H1 (cell line): ENCODE data around the gene MAPK11. TPM values are rescaled to one million over a fixed set of nuclear protein-coding genes. Genes with fewer than 3 reads are reported as not detected.

Experiments used
- CTCF ChIA-PET: fragments of 300-600 bp; sonication (Branson Sonifier 250); formaldehyde crosslinking; loops from one replicate; lab custom pipeline; 2021; ENCODE audit not compliant: partially characterized antibody; lab: Charles Lee
- POLR2A ChIA-PET: fragments of 300-600 bp; sonication (Branson Sonifier 250); formaldehyde crosslinking; loops from one replicate; lab custom pipeline; 2021; ENCODE audit warnings: inconsistent platforms; ENCODE audit not compliant: partially characterized antibody; lab: Charles Lee
- DNase-seq, 2 experiments: peaks; one replicate each; pipeline versions ENCODE4 v3.0.0 to v3.0.0-alpha.2; 2010 to 2022; ENCODE audit warnings: low spot score in 2 of 2, low read depth in 1 of 2, mixed read lengths in 1 of 2
- FAIRE-seq: peaks from 2 replicates; lab custom pipeline; 2011; peaks lifted over from hg19 to GRCh38; lab: Jason Lieb, UNC
- H2AFZ ChIP-seq: 2 replicates; pipeline ENCODE4 v1.8.1; 2012; ENCODE audit warnings: low read length, inconsistent platforms
- H2AK5ac ChIP-seq: 2 replicates; pipeline ENCODE4 v1.6.1; 2013; ENCODE audit warnings: low read depth, low read length
- H2BK120ac ChIP-seq: replicated peaks from 2 replicates; pipeline ENCODE3; 2013; ENCODE audit warnings: low read depth, low read length, inconsistent platforms
- H2BK12ac ChIP-seq: 2 replicates; pipeline ENCODE4 v1.6.1; 2013; ENCODE audit warnings: low read depth, low read length
- H2BK15ac ChIP-seq: 2 replicates; pipeline ENCODE4 v1.6.1; 2013; ENCODE audit warnings: low read length
- H2BK20ac ChIP-seq: 2 replicates; pipeline ENCODE4 v1.6.1; 2013; ENCODE audit warnings: low read length
- H2BK5ac ChIP-seq: 2 replicates; pipeline ENCODE4 v1.6.1; 2013; ENCODE audit warnings: low read depth, low read length
- H3K14ac ChIP-seq: 2 replicates; pipeline ENCODE4 v1.6.1; 2013; ENCODE audit warnings: inconsistent platforms; ENCODE audit not compliant: insufficient read length
- H3K18ac ChIP-seq: 2 replicates; pipeline ENCODE4 v1.6.1; 2013; ENCODE audit warnings: low read length; ENCODE audit errors: extremely low read depth
- H3K23ac ChIP-seq: 2 replicates; pipeline ENCODE4 v1.6.1; 2013; ENCODE audit warnings: inconsistent platforms; ENCODE audit not compliant: insufficient read length
- H3K23me2 ChIP-seq: 2 replicates; pipeline ENCODE4 v1.6.1; 2013; ENCODE audit warnings: low read depth, low read length
- H3K27ac ChIP-seq: 2 replicates; pipeline ENCODE4 v1.6.1; 2011; ENCODE audit warnings: low read depth, low read length, inconsistent platforms
- H3K27me3 ChIP-seq, 4 experiments: replicated peaks in 1 of 4; 1 replicate in 1 of 4; 2 replicates in 3 of 4; pipeline versions ENCODE4 v1.6.1 to v1.8.1; 2011 to 2013; ENCODE audit warnings: low read length in 3 of 4, mild to moderate bottlenecking in 3 of 4, inconsistent platforms in 2 of 4, mixed read lengths in 2 of 4, moderate library complexity in 1 of 4; ENCODE audit not compliant: control insufficient read depth in 3 of 4, insufficient read depth in 3 of 4; ENCODE audit errors: extremely low read depth in 1 of 4
- H3K36me3 ChIP-seq, 4 experiments: 2 replicates each; pipeline versions ENCODE4 v1.6.1 to v1.8.1; 2011 to 2013; ENCODE audit warnings: mild to moderate bottlenecking in 4 of 4, low read length in 3 of 4, moderate library complexity in 2 of 4, control low read depth in 1 of 4, inconsistent platforms in 1 of 4; ENCODE audit not compliant: insufficient read depth in 4 of 4, control insufficient read depth in 2 of 4
- H3K4ac ChIP-seq: replicated peaks from 2 replicates; pipeline ENCODE3; 2013; ENCODE audit warnings: low read length, low read depth, mixed read lengths, inconsistent platforms; ENCODE audit not compliant: insufficient read length
- H3K4me1 ChIP-seq, 4 experiments: replicated peaks in 1 of 4; 1 replicate in 1 of 4; 2 replicates in 3 of 4; pipeline versions ENCODE4 v1.6.1 to v1.8.1; 2011 to 2013; ENCODE audit warnings: low read length in 3 of 4, inconsistent platforms in 2 of 4, mixed read lengths in 1 of 4; ENCODE audit not compliant: insufficient read depth in 4 of 4, control insufficient read depth in 3 of 4
- H3K4me2 ChIP-seq, 2 experiments: 2 replicates each; pipeline versions ENCODE4 v1.6.1 to v1.8.1; 2011 to 2013; ENCODE audit warnings: low read depth in 2 of 2, low read length in 2 of 2, control low read depth in 1 of 2, inconsistent platforms in 1 of 2, mild to moderate bottlenecking in 1 of 2; ENCODE audit not compliant: insufficient read depth in 1 of 2
- H3K4me3 ChIP-seq, 4 experiments: fragments of 200-600, 300-600 bp in 1 of 4; sonication (generic), shearing (Covaris generic), sonication (Bioruptor Twin) in 1 of 4; 2 replicates each; pipeline versions ENCODE4 v1.5.1 to v1.8.1; 2011 to 2016; ENCODE audit warnings: low read length in 4 of 4, low read depth in 3 of 4, control low read depth in 2 of 4, inconsistent platforms in 2 of 4, mild to moderate bottlenecking in 2 of 4, mixed read lengths in 1 of 4, moderate library complexity in 1 of 4; ENCODE audit not compliant: insufficient read depth in 2 of 4; ENCODE audit errors: extremely low read depth in 1 of 4
- H3K56ac ChIP-seq: replicated peaks from 2 replicates; pipeline ENCODE3; 2013; ENCODE audit warnings: low read depth, mild to moderate bottlenecking, mixed read lengths, low read length, inconsistent platforms; ENCODE audit not compliant: insufficient read length
- H3K79me1 ChIP-seq: 2 replicates; pipeline ENCODE4 v1.6.1; 2013; ENCODE audit warnings: low read depth, low read length, control low read depth
- H3K79me2 ChIP-seq, 2 experiments: 2 replicates each; pipeline versions ENCODE4 v1.6.1 to v1.8.1; 2012 to 2013; ENCODE audit warnings: low read length in 2 of 2, mild to moderate bottlenecking in 2 of 2, inconsistent platforms in 1 of 2; ENCODE audit not compliant: insufficient read depth in 2 of 2, control insufficient read depth in 1 of 2
- H3K9ac ChIP-seq, 4 experiments: replicated peaks in 1 of 4; 1 replicate in 1 of 4; 2 replicates in 3 of 4; pipeline versions ENCODE4 v1.6.1 to v1.8.1; 2011 to 2013; ENCODE audit warnings: low read depth in 3 of 4, low read length in 3 of 4, control low read depth in 2 of 4, mild to moderate bottlenecking in 2 of 4, moderate library complexity in 2 of 4, inconsistent platforms in 1 of 4; ENCODE audit errors: extremely low read depth in 1 of 4
- H3K9me3 ChIP-seq, 2 experiments: 2 replicates each; pipeline versions ENCODE4 v1.6.1 to v1.8.1; 2012 to 2013; ENCODE audit warnings: mild to moderate bottlenecking in 2 of 2, moderate library complexity in 2 of 2, control low read depth in 1 of 2, inconsistent platforms in 1 of 2, low read depth in 1 of 2, low read length in 1 of 2, mixed read lengths in 1 of 2; ENCODE audit not compliant: insufficient read depth in 2 of 2
- H4K20me1 ChIP-seq, 2 experiments: replicated peaks in 1 of 2; 2 replicates each; pipeline versions ENCODE3 to v1.8.1; 2011 to 2013; ENCODE audit warnings: inconsistent platforms in 2 of 2, low read length in 2 of 2, mild to moderate bottlenecking in 1 of 2; ENCODE audit not compliant: insufficient read depth in 2 of 2, control insufficient read depth in 1 of 2
- H4K5ac ChIP-seq: 2 replicates; pipeline ENCODE4 v1.6.1; 2013; ENCODE audit warnings: low read length, low read depth, mixed read lengths, inconsistent platforms; ENCODE audit not compliant: insufficient read length
- H4K8ac ChIP-seq: 2 replicates; pipeline ENCODE4 v1.8.0; 2013; ENCODE audit warnings: mild to moderate bottlenecking, moderate library complexity, low read length, inconsistent platforms; ENCODE audit not compliant: insufficient read depth; ENCODE audit errors: extremely low read depth
- H4K91ac ChIP-seq: replicated peaks from 2 replicates; pipeline ENCODE3; 2013; ENCODE audit warnings: low read length, mixed read lengths, inconsistent platforms; ENCODE audit not compliant: insufficient read length
- RFX5 ChIP-seq: IDR thresholded peaks from 2 replicates; pipeline ENCODE4 v1.6.1; 2011; ENCODE audit warnings: low read depth, low read length, improper control_type of control experiment, borderline replicate concordance
- WGBS, 2 experiments: shearing (Covaris generic) in 1 of 2; methylation state at CpG; one replicate each; pipeline versions ENCODE4 v1.1.6 to v1.1.7; 2013 to 2015; ENCODE audit warnings: low lambda C conversion rate in 2 of 2, mixed read lengths in 2 of 2, inconsistent platforms in 1 of 2, low coverage in 1 of 2, missing lambda C conversion rate in 1 of 2; ENCODE audit not compliant: insufficient replicate concordance in 2 of 2, insufficient coverage in 1 of 2, insufficient read length in 1 of 2; ENCODE audit errors: extremely low coverage in 1 of 2, missing lambda C conversion rate in 1 of 2; 5-methylcytosine and 5-hydroxymethylcytosine counted together
- polyA plus RNA-seq, 7 experiments: library from polyadenylated mRNA; depleted of rRNA in 3 of 7; stranded (reverse) in 5 of 7; unstranded in 2 of 7; fragments of >200 nt in 5 of 7; fragments of 200-250 nt in 2 of 7; gene quantifications; 1 replicate in 5 of 7; 2 replicates in 1 of 7; 4 replicates in 1 of 7; pipeline versions ENCODE4 v1.2.1 to v1.2.3, GENCODE V29; 2011 to 2013; ENCODE audit warnings: missing spikeins in 2 of 7, mixed read lengths in 2 of 7
- total RNA-seq: library from RNA; stranded (reverse); fragmentation: NEBNext Ultra II Directional; extraction: Animal tissue kit (Norgen Biotek cat#: 25700); gene quantifications from 2 replicates; pipeline ENCODE4 v1.2.1, GENCODE V29; 2021

Gene MAPK11
- total and polyA plus RNA-seq, 2 of the 8 experiments (the other 6 are each of a cell fraction or from before 2014, with no cell fraction given) = 0.70 to 1.5 TPM

- H4K20me1 ChIP-seq = peaks cover 8 to 34% of the 10 kb centered on the region in 2 experiments
Measured at GRCh38 chr22:50289942-50290630, 19.9 kb upstream of the MAPK11 start.

More at GRCh38 chr22:50289942-50290630, 19.9 kb upstream of the MAPK11 start:
- Histone ChIP-seq H2AFZ (no peak overlapping the region), H3K79me1 (peaks cover 11% of the 10 kb centered on the region), H3K14ac (no peak overlapping the region), H2BK120ac (no peak overlapping the region), H3K27me3 (no peaks in the 10 kb centered on the region), H4K91ac (no peak overlapping the region), H3K4me1 (peaks cover 0 to 23% (median 20%) of the 10 kb centered on the region in 4 experiments; a peak in 6 of 7 replicates), H3K79me2 (peaks cover 0 to 31% of the 10 kb centered on the region in 2 experiments; a peak in 2 of 4 replicates), H3K18ac (no peak overlapping the region), H3K9me3 (no peaks in the 10 kb centered on the region), H4K5ac (no peak overlapping the region), H3K23ac (no peak overlapping the region), H2BK12ac (no peak overlapping the region; the same call in 1 of the 2 replicates), H3K36me3 (peaks cover 5 to 42% (median 11%) of the 10 kb centered on the region in 4 experiments; a peak in 6 of 8 replicates), H4K8ac (peak overlapping the region; percentile 80), H2BK5ac (peak overlapping the region; percentile 26; the same call in 1 of the 2 replicates), H3K27ac (no peak overlapping the region), H2AK5ac (no peak overlapping the region), H3K23me2 (no peaks in the 10 kb centered on the region), H3K4ac (no peak overlapping the region), H3K4me3 (no peak overlapping the region), H2BK15ac (no peak overlapping the region), H3K9ac (no peak overlapping the region), H2BK20ac (no peak overlapping the region), H3K56ac (no peak overlapping the region), H3K4me2 (no peak overlapping the region)
- DNase-seq (no peak), FAIRE-seq (no peak)
- POLR2A ChIA-PET = interaction anchor here (0.7 to 2.1 kb wide), 5 partner anchors 9 to 38 kb away, joined by 3 to 7 read pairs (median 4); no protein-coding TSS in a partner anchor
- CTCF ChIA-PET = interaction anchor here (0.7 to 3.7 kb wide), 7 partner anchors 10 to 51 kb away, joined by 3 to 27 read pairs (median 5); no protein-coding TSS in a partner anchor
- WGBS, 2 experiments = 96% methylated on average over 34 of the region's 37 CpGs; no CpG with 5 or more reads in 1 of the 2 experiments
- no peak for TF ChIP-seq RFX5
